Islet of Langerhans (tissue), 1 donor: ENCODE results near the gene MMP24.

Experiments used
- FAIRE-seq: peaks from one replicate; lab custom pipeline; 2011; peaks lifted over from hg19 to GRCh38; lab: Jason Lieb, UNC

The MMP24 gene

GRCh38 chr20:35293303-35294292 lies 67.1 kb downstream of the MMP24 start:
- FAIRE-seq, result no peak

- no peak for FAIRE-seq
Observed at GRCh38 chr20:35294293-35294685, 67.8 kb downstream of the MMP24 start.

DNA sequence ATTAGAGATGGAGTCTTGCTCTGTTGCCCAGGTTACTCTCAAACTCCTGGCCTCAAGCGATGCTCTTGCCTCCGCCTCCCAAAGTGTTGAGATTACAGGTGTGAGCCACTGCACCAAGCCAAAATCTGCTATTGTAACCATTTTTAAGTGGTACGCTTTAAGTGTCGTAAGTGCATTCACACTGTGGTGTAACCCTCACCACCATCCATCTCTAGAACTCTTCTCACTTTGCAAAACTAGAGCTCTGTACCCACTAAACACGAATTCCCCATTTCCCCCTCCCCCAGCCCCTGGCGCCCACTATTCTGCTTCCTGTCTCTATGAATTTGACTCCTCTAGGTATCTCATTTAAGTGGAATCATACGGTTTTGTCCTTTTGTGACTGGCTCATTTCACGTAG lies 68.6 kb downstream of the MMP24 start:
- no peak for FAIRE-seq

DNA sequence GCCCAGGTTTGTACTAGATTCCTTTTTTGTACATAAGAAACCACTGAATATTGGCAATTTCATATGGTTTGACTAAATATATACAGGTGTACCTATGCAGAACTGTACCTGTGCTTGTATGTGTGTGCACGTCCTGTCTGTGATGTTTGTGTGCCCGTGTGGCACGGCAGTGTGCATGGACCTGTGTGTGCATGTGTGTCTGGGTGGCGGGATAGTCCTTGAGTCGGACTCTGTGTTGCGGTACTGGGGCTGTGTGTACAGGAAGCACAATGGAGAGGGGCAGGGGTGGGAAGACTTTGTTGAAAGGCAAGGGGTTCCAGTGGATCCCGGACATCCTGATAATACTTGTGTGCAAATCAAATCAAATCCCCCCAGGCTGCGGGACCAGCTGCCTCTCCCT lies 69.2 kb downstream of the MMP24 start:
- no peak for FAIRE-seq

DNA sequence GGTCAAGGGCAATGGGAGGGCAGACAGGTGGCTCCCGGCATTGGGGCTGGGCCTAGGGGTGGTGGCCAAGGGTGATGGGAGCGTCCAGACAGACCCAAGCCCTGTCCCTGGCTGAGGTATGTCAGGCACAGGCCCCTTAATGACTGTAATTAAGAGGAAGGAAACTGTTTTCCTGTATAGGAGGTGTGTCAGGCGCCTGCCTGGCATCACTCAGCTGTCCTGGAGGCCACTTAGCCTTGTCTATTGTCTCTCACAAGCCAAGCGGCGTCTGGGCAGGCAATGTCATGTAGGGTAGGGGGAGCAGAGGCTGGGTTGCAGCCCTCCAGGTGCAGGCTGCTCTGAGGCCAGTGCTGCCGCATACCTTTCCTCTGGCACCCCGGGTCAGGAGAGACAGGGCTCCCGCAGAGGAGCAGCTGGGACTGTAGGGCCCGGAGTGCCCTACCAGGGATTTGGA lies 69.6 kb downstream of the MMP24 start:
- FAIRE-seq, result no peak

DNA sequence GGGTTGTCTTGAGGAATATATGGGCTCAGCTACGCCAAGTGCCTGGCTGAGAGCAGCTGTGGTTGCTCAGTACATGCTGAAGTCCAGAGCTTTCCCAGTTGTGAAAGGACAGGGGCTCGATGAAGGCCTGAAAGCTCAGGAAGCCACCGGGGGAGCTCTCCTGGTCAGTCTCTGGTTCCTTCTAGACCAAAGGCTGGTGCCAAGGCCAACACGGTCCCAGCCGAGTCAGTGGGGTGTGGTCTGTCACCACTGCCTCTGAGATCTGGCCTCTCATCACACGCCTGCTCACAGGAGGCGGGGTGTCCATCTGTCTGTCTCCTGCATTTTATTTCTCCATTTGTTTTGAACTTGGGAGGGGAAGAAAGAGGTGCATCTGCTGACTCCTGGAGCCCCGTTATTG lies 70.7 kb downstream of the MMP24 start:
- no peak for FAIRE-seq

- no peak for FAIRE-seq
Observed at GRCh38 chr20:35297740-35298139, 71.2 kb downstream of the MMP24 start.

GRCh38 chr20:35298264-35298663 lies 71.8 kb downstream of the MMP24 start:
- FAIRE-seq, result no peak

DNA sequence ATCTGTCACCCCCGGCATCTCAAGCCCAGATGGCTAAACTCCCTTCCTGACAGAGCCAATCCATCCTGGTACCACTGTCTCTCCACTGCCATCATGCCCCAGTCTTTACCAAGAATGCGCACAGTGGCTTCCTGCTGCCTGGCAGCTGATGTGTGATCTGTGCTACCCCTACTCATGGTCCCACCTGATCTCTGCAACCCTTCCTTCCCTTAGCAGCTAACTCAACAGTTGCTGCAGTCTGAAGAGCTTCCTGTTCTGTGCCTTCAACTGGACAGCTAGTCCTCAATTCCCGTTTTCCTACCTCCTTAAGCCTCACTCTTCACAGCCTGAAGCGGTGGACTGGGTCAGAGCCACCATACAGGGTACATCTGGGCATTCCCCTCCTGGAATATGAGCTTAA lies 73.3 kb downstream of the MMP24 start:
- no peak for FAIRE-seq

- no peak for FAIRE-seq
Observed at GRCh38 chr20:35300469-35301262, 74.2 kb downstream of the MMP24 start.

- FAIRE-seq, result no peak
Observed at GRCh38 chr20:35301426-35301825, 74.9 kb downstream of the MMP24 start.

DNA sequence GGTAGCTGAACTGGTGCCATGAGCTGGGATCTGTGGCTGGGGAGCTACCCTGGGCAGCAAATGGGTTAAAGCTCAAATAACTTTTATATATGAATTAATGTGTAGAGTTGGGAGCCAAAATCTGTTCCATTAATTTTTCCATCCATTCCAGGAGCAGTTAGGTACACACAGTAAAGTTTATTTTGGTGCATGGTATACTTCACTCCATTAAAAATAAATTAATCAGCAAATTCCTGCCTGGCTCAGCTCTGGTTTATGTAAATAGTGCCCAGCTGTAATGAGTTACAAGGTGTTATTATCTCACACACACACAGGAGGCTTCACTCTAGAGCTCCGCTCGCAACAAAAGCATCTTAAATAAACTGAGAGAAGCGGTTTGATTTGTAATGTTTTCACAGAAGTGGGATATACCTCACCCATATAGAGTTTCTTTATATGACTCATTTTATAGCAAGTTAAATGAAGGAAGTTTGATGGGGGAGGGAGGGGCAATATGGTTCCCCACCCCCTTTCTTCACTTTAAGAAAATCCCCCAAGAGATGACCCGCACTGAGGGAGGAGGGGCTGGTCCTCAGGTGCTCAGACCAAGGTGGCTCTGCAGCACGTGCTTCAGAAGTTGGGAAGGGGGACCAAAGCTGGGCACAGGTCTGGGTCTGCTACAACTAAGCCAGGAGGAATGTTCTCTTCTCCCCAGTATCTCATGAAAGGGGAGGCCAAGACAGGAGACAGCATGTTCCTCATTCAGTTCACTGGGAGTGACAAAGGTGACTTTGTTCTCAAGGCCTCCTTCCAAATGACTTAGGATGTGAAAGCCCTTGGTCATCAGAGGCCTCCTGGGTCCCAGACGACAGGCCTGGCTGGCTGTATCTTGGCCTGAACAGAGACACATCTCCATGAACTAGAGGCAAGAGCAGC lies 76.2 kb downstream of the MMP24 start:
- no peak for FAIRE-seq

- FAIRE-seq, result no peak
Observed at GRCh38 chr20:35303382-35303734, 76.9 kb downstream of the MMP24 start.

GRCh38 chr20:35303735-35304491 lies 77.4 kb downstream of the MMP24 start:
- no peak for FAIRE-seq

- no peak for FAIRE-seq
Observed at GRCh38 chr20:35304956-35305355, 78.5 kb downstream of the MMP24 start.

DNA sequence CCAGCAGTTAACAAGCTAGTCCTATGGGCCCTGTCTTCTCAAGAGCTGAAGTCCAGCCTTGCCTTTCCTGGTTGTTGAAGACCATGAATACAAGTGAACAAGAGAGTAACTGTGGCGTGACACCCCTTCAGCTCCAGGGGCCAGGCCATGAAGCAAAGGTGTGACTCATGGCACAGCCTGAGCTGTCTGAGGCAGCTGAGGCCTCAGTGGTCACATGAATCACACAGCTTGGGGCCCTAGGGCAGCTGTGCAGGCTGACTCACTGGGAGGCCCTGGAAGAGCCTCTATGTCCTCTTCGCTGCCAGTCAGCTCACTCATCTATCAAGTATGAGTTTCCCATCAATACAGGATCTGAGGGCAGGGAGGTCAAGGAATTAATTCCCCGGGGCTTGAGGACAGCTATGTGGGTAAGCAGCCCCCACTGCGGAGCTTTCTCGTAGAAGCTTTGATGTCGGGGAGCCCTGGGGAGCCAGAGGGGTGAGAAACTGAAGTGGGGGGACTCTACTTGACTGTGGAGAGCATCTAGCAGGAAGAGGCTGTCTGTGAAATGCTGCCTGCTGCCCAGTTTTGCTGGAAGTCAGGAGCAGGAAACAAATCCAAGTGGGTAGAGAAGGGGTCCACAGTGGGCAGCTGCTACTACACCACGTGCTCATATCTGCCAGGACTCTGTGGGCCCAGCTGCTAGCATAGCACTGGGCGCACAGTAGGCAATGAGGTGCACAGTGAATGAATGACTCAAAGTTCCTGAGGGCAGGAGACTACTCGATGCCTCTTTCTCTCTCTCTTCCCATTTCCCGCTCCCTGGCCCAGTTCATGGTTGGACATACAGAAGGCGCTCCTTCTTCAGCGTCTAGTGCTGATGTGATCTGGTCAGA lies 79.4 kb downstream of the MMP24 start:
- no peak for FAIRE-seq

GRCh38 chr20:35306931-35307517 lies 80.5 kb downstream of the MMP24 start:
- no peak for FAIRE-seq

- FAIRE-seq, result no peak
Observed at GRCh38 chr20:35307666-35308653, 81.5 kb downstream of the MMP24 start.

DNA sequence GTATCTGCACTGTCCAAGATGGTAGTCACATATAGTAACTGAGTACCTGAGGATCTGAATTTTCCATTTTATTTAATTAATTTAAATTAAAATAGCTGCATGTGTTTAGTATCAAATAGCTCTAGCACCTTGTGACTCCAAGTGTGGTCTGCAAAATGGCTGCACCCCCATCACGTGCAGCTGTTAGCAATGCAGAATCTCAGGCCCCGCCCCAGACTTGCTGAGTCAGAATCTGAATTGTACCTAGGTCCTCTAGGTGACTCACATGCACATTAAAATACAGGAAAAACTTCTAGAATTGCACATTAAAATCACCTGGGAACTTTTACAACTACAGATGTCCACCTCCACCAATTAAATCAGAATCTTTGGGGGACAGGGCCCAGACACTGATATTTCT lies 84.9 kb downstream of the MMP24 start:
- no peak for FAIRE-seq
